ENCODE data around the gene LAMA1.

LAMA1 gene

DNA sequence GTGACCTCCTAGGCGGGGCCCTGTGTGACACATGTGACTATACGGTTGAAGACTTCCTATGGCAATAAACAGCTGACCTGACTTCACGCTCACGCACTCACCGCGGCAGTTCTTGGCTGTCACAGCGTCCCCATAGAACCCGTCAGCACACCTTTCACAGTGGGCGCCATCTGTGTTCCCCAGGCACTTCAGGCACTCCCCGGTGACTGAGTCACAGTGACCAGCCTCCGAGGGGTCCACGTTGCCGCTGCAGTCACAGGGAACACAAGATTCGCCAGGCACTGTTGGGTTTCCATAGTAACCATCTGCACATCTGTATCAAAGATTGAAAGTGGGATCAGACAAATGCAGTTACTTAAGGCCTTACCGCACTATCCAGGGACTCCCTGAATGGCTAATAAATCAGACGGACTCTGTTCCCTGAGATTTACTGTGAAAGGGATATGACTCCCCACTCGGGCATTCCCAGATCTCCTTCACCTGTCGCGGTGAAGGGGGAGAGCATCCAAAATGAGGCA is 94.5 kb downstream of the LAMA1 start:
- no peak overlapping the region for H3K27ac ChIP-seq (ENCODE audit: low read length)
- no peak overlapping the region for H3K4me3 ChIP-seq (ENCODE audit: low read length in 2 of 2)
- no peaks in the 10 kb centered on the region for H3K9me3 ChIP-seq (ENCODE audit: control insufficient read depth in 2 of 2, low read length in 2 of 2)
- H3K36me3 ChIP-seq (ENCODE audit: control insufficient read depth in 2 of 2, insufficient read depth in 2 of 2, low read length in 2 of 2), result no peaks in the 10 kb centered on the region
- no peak overlapping the region for H3K9ac ChIP-seq (ENCODE audit: low read length in 2 of 2)
- H3K4me1 ChIP-seq (ENCODE audit: control insufficient read depth, insufficient read depth, low read length), result no peaks in the 10 kb centered on the region
- H3K27me3 ChIP-seq (ENCODE audit: control insufficient read depth in 1 of 2, insufficient read depth in 2 of 2, low read length in 2 of 2), result peaks cover 0 to 2% of the 10 kb centered on the region in 2 donors

DNA sequence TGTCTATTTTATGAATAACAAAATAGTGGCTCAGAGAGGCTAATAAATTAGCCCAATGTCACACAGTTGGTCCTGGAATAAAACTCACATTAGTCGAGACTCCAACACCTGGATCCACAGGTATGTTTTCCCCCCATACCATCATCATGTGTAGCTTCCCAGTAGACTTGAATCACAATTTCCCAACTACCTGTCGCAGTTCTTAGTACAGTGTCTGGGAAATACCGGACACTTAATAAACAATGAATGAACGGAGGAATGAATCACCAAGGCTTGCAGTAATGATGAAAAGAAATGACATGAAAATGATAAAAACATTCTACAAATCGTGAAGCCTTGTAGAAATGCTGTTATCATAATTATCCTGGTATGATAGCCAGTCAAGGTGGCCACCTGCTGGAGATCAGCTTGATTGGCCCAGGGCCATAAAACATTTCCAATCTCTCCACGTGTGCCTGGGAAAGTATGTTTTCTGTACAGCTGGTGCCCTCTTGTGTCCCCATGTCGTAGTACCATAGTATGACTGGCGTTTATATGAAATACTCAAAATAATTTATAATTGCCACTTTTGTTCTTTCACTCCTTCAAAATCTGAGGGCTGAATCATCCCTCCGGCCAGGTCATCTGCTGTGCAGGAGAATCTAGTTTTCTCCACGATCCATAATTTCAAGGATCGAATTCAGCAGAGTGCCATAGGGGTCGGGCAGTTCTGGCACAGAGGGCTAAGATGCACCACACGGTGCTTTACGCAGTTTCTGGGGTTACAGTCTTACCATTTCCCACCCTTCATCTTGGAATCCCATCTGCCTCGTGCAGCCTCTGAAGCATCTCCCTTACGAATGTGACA is 95.4 kb downstream of the LAMA1 start:
- no peak overlapping the region for H3K9ac ChIP-seq (ENCODE audit: low read length in 2 of 2)
- no peaks in the 10 kb centered on the region for H3K36me3 ChIP-seq (ENCODE audit: control insufficient read depth in 2 of 2, insufficient read depth in 2 of 2, low read length in 2 of 2)
- H3K9me3 ChIP-seq (ENCODE audit: control insufficient read depth in 2 of 2, low read length in 2 of 2), result no peaks in the 10 kb centered on the region
- no peaks in the 10 kb centered on the region for H3K4me1 ChIP-seq (ENCODE audit: control insufficient read depth, insufficient read depth, low read length)
- no peak overlapping the region for H3K4me3 ChIP-seq (ENCODE audit: low read length in 2 of 2)
- no peak overlapping the region for H3K27ac ChIP-seq (ENCODE audit: low read length)
- peaks cover 0 to 2% of the 10 kb centered on the region in 2 donors for H3K27me3 ChIP-seq (ENCODE audit: control insufficient read depth in 1 of 2, insufficient read depth in 2 of 2, low read length in 2 of 2)

DNA sequence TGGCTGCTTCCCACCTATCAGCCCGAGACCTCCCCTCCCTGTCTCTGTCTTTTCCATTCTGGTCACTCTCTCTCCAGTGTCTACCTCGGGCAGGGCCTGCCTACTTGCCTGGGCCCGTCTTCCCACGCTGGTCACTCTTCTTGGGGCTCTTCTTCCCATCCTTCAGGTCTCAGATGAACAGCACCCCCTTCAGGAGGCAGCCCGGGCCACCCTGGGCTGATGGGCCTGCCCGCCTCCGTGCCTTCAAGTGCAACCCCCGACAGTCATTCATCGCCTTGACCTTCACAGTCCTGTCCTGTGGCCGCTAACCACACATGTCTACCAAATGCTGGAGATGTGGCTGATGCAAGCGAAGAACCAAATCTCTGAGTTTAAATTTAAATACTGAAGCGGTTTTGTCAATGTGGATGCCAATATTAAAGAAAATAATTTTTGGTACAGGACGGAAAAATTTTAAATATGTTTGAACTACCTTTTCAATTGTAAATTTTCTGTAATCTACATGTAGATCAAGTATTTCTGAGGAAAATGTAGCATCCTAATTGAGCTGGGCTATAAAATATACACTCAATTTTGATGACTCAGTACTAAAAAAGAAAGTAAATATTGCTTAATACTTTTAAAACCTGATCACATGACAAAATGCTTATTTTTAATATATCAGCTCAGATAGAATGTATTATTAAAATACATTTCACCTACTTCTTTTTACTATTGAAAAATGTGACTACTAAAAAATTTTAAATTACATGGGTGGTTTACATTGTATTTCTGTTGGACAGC is 96.4 kb downstream of the LAMA1 start:
- no peak overlapping the region for H3K27ac ChIP-seq (ENCODE audit: low read length)
- H3K4me1 ChIP-seq (ENCODE audit: control insufficient read depth, insufficient read depth, low read length), result no peaks in the 10 kb centered on the region
- no peak overlapping the region for H3K9ac ChIP-seq (ENCODE audit: low read length in 2 of 2)
- no peak overlapping the region for H3K4me3 ChIP-seq (ENCODE audit: low read length in 2 of 2)
- no peaks in the 10 kb centered on the region for H3K36me3 ChIP-seq (ENCODE audit: control insufficient read depth in 2 of 2, insufficient read depth in 2 of 2, low read length in 2 of 2)
- H3K9me3 ChIP-seq (ENCODE audit: control insufficient read depth in 2 of 2, low read length in 2 of 2), result no peaks in the 10 kb centered on the region
- peaks cover 0 to 2% of the 10 kb centered on the region in 2 donors for H3K27me3 ChIP-seq (ENCODE audit: control insufficient read depth in 1 of 2, insufficient read depth in 2 of 2, low read length in 2 of 2)

DNA sequence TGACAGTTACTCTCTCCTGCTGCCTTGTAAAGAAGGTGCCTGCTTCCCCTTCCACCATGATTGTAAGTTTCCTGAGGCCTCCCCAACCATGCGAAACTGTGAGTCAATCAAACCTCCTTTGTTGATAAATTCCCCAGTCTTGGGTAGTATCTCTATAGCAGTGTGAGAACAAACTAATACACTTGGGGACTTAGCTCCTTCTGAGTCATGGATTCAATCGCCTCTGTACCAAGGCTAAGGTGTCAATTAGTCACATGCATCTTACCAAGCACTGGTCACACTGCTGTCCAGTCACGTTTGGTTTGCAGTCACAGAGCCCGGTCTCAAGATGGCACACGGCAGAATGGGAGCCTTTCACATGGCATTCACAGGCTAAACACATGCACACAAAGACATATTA is 100.6 kb downstream of the LAMA1 start:
- no peaks in the 10 kb centered on the region for H3K36me3 ChIP-seq (ENCODE audit: control insufficient read depth in 2 of 2, insufficient read depth in 2 of 2, low read length in 2 of 2)
- no peaks in the 10 kb centered on the region for H3K4me1 ChIP-seq (ENCODE audit: control insufficient read depth, insufficient read depth, low read length)
- H3K4me3 ChIP-seq (ENCODE audit: low read length in 2 of 2), result no peak overlapping the region
- no peaks in the 10 kb centered on the region for H3K27me3 ChIP-seq (ENCODE audit: control insufficient read depth in 1 of 2, insufficient read depth in 2 of 2, low read length in 2 of 2)
- H3K9ac ChIP-seq (ENCODE audit: low read length in 2 of 2), result no peak overlapping the region
- no peaks in the 10 kb centered on the region for H3K9me3 ChIP-seq (ENCODE audit: control insufficient read depth in 2 of 2, low read length in 2 of 2)
- H3K27ac ChIP-seq (ENCODE audit: low read length), result no peak overlapping the region

DNA sequence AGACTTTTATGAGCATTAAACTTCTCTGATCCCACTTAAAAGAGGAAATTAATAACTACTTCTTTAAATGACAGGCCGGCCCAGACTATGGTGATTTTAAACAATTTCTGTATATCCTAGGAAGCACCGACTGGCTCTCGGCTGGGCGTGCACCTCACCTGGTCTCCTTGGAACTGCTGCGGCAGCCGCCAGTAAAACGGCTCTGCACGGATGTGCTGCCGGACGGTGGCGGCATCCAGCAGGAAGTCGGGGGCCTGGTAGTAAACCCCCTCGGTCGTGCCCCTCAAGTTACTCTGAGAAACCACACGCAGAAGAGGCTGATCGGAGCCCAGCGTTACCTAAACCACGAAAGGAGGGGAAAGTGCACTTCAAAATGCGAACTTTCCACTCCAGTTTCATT is 106.5 kb downstream of the LAMA1 start:
- no peaks in the 10 kb centered on the region for H3K27me3 ChIP-seq (ENCODE audit: control insufficient read depth in 1 of 2, insufficient read depth in 2 of 2, low read length in 2 of 2)
- no peak overlapping the region for H3K9ac ChIP-seq (ENCODE audit: low read length in 2 of 2)
- H3K27ac ChIP-seq (ENCODE audit: low read length), result no peak overlapping the region
- no peaks in the 10 kb centered on the region for H3K9me3 ChIP-seq (ENCODE audit: control insufficient read depth in 2 of 2, low read length in 2 of 2)
- H3K36me3 ChIP-seq (ENCODE audit: control insufficient read depth in 2 of 2, insufficient read depth in 2 of 2, low read length in 2 of 2), result no peaks in the 10 kb centered on the region
- no peaks in the 10 kb centered on the region for H3K4me1 ChIP-seq (ENCODE audit: control insufficient read depth, insufficient read depth, low read length)
- peak overlapping the region in 1 of 2 donors; percentile 65 for H3K4me3 ChIP-seq (ENCODE audit: low read length in 2 of 2)

DNA sequence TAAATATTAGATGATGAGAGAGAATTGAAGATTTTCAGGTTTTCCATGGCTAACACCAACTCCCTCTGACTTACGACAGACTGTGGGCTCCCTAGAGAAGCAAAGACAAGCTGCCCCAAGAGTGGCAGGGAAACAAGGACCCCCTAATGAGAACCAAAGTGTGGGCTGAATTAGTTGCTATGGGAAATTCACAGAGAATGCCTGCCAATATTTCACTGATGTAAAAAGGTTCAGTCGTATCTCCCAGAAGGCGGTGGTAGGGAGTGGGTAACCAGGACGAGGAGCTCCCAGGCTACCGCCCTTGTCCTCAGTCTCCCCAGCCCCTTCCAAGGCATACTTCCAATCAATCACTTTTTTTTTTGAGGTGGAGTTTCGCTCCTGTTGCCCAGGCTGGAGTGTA is 113.6 kb downstream of the LAMA1 start:
- no peaks in the 10 kb centered on the region for H3K27me3 ChIP-seq (ENCODE audit: control insufficient read depth in 1 of 2, insufficient read depth in 2 of 2, low read length in 2 of 2)
- no peaks in the 10 kb centered on the region for H3K9me3 ChIP-seq (ENCODE audit: control insufficient read depth in 2 of 2, low read length in 2 of 2)
- H3K4me1 ChIP-seq (ENCODE audit: control insufficient read depth, insufficient read depth, low read length), result no peaks in the 10 kb centered on the region
- H3K36me3 ChIP-seq (ENCODE audit: control insufficient read depth in 2 of 2, insufficient read depth in 2 of 2, low read length in 2 of 2), result no peaks in the 10 kb centered on the region
- no peak overlapping the region for H3K27ac ChIP-seq (ENCODE audit: low read length)
- no peak overlapping the region for H3K4me3 ChIP-seq (ENCODE audit: low read length in 2 of 2)
- H3K9ac ChIP-seq (ENCODE audit: low read length in 2 of 2), result no peak overlapping the region

DNA sequence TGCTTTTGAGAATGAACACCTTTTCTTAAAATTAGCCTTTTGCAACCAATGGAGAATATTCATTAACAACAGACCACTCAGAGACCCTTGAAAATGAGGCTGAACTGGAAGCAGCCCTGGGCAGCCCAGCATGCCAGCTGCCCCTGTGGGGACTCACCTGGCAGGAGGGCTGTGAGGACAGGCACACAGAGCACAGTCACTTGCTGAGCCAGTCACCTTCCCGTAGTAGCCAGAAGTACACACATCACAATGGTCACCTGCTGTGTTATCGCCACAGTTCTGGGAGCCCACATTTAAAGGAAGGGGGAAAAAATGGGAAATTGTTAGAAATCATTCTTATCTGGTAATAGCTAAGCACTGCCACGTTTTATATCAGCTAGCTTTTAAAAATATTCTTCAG is 115.5 kb downstream of the LAMA1 start:
- H3K4me1 ChIP-seq (ENCODE audit: control insufficient read depth, insufficient read depth, low read length), result no peaks in the 10 kb centered on the region
- no peaks in the 10 kb centered on the region for H3K36me3 ChIP-seq (ENCODE audit: control insufficient read depth in 2 of 2, insufficient read depth in 2 of 2, low read length in 2 of 2)
- H3K9me3 ChIP-seq (ENCODE audit: control insufficient read depth in 2 of 2, low read length in 2 of 2), result no peaks in the 10 kb centered on the region
- no peak overlapping the region for H3K27ac ChIP-seq (ENCODE audit: low read length)
- H3K27me3 ChIP-seq (ENCODE audit: control insufficient read depth in 1 of 2, insufficient read depth in 2 of 2, low read length in 2 of 2), result peaks cover 0 to 2% of the 10 kb centered on the region in 2 donors
- H3K9ac ChIP-seq (ENCODE audit: low read length in 2 of 2), result no peak overlapping the region
- no peak overlapping the region for H3K4me3 ChIP-seq (ENCODE audit: low read length in 2 of 2)

DNA sequence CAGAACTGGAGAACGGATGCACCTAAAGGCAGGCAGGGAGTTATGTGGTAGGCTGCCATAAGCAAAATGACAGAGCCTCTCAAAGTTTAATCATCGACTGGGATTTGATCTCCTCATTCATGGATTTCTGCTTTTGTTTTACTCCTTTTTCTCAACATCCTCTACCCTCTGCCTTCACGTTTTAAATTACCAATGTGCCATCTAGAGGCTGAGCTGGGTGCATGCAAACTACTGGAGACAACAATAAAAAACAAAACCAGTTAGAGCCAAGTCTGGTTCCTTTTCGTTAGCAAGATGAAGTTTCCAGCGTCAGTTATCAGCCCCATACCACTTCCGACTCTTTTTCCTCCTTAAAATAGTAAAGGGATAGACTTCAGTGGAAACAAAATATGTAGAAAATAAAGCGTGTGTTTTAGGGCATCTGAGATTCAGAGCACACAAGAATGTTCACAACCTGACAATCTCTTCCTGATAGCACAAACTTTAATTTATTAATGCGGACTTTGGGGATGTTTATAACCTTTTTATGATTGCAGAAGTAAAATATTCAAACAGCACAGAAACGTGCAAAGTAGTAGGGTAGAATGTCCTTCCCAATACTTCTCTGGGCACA is 117.0 kb downstream of the LAMA1 start:
- Histone ChIP-seq H3K27ac (ENCODE audit: low read length) (no peak overlapping the region), H3K27me3 (ENCODE audit: control insufficient read depth in 1 of 2, insufficient read depth in 2 of 2, low read length in 2 of 2) (peaks cover 0 to 2% of the 10 kb centered on the region in 2 donors), H3K36me3 (ENCODE audit: control insufficient read depth in 2 of 2, insufficient read depth in 2 of 2, low read length in 2 of 2) (no peaks in the 10 kb centered on the region), H3K9ac (ENCODE audit: low read length in 2 of 2) (no peak overlapping the region), H3K9me3 (ENCODE audit: control insufficient read depth in 2 of 2, low read length in 2 of 2) (no peaks in the 10 kb centered on the region), H3K4me1 (ENCODE audit: control insufficient read depth, insufficient read depth, low read length) (no peaks in the 10 kb centered on the region), H3K4me3 (ENCODE audit: low read length in 2 of 2) (no peak overlapping the region)

DNA sequence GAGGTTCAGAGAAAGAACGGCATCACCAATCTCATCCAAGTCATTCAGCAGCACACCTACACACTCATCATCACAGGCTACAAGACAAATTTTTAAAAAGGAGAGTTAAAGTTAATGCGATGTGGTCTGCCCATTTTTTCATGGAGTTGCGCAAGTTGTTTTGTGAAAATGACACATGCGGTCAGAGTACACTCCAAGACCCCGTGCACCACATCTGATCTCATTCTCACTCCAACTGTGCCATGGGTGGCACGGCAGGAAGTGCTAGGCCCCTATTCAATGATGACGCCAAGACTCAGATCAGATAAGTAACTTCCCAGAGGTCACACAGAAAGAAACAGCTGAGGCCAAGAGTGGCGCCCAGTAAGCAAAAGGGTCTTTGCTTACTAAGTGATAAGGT is 119.8 kb downstream of the LAMA1 start:
- Histone ChIP-seq H3K27me3 (ENCODE audit: control insufficient read depth in 1 of 2, insufficient read depth in 2 of 2, low read length in 2 of 2) (peaks cover 0 to 2% of the 10 kb centered on the region in 2 donors), H3K4me3 (ENCODE audit: low read length in 2 of 2) (no peak overlapping the region), H3K9ac (ENCODE audit: low read length in 2 of 2) (no peak overlapping the region), H3K36me3 (ENCODE audit: control insufficient read depth in 2 of 2, insufficient read depth in 2 of 2, low read length in 2 of 2) (no peaks in the 10 kb centered on the region), H3K4me1 (ENCODE audit: control insufficient read depth, insufficient read depth, low read length) (peaks cover 2% of the 10 kb centered on the region), H3K9me3 (ENCODE audit: control insufficient read depth in 2 of 2, low read length in 2 of 2) (no peaks in the 10 kb centered on the region), H3K27ac (ENCODE audit: low read length) (no peak overlapping the region)

DNA sequence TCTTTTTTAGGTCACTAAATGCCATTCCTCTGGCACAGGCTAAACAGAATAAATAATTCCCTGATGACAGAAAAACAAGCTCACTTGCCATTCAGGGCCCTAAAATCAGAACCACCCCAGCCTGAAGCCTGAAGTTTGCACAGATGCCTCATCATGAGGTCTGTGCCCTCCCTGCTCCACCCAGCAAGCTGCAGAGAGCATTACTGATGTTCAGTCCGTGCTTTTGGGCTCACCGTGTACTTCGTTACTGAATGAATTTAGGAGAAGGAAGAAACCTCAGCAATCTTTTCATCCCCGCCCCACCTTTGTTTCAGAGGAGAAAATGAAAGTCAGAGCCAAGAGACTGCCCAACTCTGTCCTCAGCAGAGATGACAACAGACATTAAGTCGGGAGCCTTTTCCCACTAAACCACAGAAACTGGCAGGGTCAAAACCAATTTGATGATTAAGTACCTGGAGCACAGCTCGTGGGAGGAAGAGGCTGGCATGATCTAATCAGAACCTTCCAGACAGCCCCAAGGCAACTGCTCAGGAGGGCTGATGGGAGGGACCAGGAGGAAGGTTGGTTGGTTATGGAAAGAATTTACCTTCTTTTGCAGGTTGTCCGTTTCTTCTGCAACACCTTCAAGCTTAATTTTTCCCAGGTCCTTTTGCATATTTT is 122.7 kb downstream of the LAMA1 start:
- peaks cover 2% of the 10 kb centered on the region for H3K4me1 ChIP-seq (ENCODE audit: control insufficient read depth, insufficient read depth, low read length)
- H3K27ac ChIP-seq (ENCODE audit: low read length), result no peak overlapping the region
- peaks cover 0 to 4% of the 10 kb centered on the region in 2 donors for H3K27me3 ChIP-seq (ENCODE audit: control insufficient read depth in 1 of 2, insufficient read depth in 2 of 2, low read length in 2 of 2)
- no peaks in the 10 kb centered on the region for H3K36me3 ChIP-seq (ENCODE audit: control insufficient read depth in 2 of 2, insufficient read depth in 2 of 2, low read length in 2 of 2)
- H3K9ac ChIP-seq (ENCODE audit: low read length in 2 of 2), result no peak overlapping the region
- H3K9me3 ChIP-seq (ENCODE audit: control insufficient read depth in 2 of 2, low read length in 2 of 2), result no peaks in the 10 kb centered on the region
- H3K4me3 ChIP-seq (ENCODE audit: low read length in 2 of 2), result no peak overlapping the region
